Adrenal gland (tissue), 5 donors: ENCODE data around the gene HPS3.

ENCODE experiments used
- POLR2A ChIP-seq, 2 donors: fragments of 450-650 bp; IDR thresholded peaks; one replicate each; pipeline ENCODE4 v1.6.1; 2017; ENCODE audit warnings: antibody characterized with exemption in 2 of 2, mild to moderate bottlenecking in 2 of 2, moderate library complexity in 1 of 2
- TF ChIP-seq, protein P1 (sequence below), 6 experiments: fragments of 450-650 bp in 4 of 6; fragments of 200-600 bp in 2 of 6; sonication (generic) in 1 of 6; IDR thresholded peaks; 1 replicate in 5 of 6; 2 replicates in 1 of 6; pipeline versions ENCODE4 v1.5.1 to v1.8.0; 2016 to 2021; ENCODE audit warnings: antibody characterized with exemption in 6 of 6, mild to moderate bottlenecking in 2 of 6, moderate library complexity in 1 of 6
- donor health status: DM: no; HTN: no; CAD: no.

DNA sequence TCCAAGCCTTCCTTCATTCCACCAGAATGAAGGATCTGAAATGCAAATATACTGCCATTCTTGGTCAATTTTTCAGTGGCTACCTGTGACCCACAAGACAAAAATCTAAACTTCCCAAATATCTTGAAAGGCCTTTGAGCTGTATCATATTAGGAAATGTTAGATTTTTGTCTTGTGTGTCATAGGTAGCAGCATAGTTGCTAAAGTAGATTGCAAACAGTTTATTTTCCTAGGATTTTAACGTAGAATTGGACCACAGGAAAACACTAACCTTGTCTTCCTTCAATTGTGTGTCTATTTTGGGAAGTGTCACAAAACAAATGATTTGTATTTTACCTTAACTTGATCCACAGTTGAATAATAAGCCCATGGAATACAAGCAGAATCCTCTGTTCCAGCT lies 49.8 kb downstream of the HPS3 start:
- TF ChIP-seq, protein P1, sequence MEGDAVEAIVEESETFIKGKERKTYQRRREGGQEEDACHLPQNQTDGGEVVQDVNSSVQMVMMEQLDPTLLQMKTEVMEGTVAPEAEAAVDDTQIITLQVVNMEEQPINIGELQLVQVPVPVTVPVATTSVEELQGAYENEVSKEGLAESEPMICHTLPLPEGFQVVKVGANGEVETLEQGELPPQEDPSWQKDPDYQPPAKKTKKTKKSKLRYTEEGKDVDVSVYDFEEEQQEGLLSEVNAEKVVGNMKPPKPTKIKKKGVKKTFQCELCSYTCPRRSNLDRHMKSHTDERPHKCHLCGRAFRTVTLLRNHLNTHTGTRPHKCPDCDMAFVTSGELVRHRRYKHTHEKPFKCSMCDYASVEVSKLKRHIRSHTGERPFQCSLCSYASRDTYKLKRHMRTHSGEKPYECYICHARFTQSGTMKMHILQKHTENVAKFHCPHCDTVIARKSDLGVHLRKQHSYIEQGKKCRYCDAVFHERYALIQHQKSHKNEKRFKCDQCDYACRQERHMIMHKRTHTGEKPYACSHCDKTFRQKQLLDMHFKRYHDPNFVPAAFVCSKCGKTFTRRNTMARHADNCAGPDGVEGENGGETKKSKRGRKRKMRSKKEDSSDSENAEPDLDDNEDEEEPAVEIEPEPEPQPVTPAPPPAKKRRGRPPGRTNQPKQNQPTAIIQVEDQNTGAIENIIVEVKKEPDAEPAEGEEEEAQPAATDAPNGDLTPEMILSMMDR (IDR thresholded peaks at IDR 0.05) = no peak
- TF ChIP-seq POLR2A (IDR thresholded peaks at IDR 0.05) = no peak
